Inferior parietal cortex (tissue), 1 donor: ENCODE data around the gene ADAMTS2.

Experiments
- DNase-seq: peaks from one replicate; pipeline ENCODE4 v3.0.0-alpha.2; 2016; ENCODE audit errors: extremely low spot score

The ADAMTS2 gene

DNA sequence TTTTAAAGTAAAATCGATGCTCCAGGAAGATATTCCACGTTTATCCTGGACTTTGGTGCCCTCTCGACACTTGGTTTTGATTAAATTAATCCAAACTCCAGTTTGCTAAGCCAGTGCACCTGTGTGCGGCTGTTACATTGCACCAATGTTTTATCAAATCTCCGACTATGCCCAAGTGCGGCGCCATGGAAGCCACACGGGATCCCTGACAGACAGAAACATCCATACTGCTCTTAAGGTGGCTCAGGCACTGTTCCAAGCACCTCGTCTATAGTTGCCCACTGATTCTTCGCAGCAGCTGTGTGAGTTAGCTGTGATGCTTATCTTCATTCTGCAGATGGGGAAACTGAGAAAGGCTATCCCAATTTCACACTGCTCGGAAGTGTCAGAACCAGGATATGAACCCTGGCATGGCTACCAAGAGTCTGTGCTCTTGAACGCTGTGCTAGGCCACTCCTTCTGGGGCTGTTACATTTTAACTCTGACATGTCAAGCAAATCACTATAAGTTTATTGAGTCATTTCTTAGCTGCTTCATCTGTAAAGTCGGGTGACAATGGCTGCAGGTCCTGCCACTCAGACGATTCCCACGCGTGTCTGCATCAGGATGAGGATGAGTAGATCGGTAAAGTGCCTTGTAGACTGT is 113.0 kb downstream of the ADAMTS2 start:
- no peak for DNase-seq

DNA sequence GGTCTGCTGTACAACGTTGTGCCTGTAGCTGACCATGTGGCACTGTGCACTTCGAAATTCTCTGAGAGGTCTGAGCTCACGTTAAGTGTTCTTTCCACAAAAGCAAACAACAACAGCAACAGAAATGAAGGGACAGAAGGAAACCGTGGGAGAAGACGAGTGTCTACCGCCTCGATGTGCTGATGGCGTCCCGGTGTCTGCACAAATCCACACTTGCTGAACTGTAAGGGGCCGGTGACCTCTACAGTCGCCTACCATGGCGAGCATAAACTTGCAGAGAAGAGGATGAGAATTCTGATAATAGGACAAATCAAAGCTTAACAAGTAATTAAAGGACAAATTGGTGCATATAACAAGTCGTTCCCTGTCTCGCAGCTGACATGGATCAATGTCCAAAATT is 114.0 kb downstream of the ADAMTS2 start:
- no peak for DNase-seq

- DNase-seq = no peak
Observed at GRCh38 chr5:179230061-179230461, 115.2 kb downstream of the ADAMTS2 start.

DNA sequence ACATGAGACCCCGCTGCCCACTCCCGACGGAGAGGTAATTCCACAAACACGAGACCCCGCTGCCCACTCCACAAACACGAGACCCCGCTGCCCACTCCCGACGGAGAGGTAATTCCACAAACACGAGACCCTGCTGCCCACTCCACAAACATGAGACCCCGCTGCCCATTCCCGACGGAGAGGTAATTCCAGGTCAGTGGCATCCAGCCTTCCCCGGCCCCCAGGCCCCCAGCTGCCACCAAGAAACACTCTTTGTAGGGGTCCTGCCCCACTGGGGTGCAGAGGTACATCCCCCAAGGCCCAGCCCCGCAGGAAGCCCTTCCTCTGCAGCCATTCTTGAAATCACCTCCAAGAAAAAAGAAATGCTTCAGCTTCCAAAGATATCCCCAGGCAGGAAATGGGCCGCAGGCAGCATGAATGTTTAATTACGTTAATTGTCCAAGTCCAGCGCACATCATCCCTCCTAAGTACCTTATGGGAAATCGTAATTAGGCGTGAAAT is 115.9 kb downstream of the ADAMTS2 start:
- DNase-seq = no peak

GRCh38 chr5:179228341-179229121 is 116.7 kb downstream of the ADAMTS2 start:
- DNase-seq = no peak

DNA sequence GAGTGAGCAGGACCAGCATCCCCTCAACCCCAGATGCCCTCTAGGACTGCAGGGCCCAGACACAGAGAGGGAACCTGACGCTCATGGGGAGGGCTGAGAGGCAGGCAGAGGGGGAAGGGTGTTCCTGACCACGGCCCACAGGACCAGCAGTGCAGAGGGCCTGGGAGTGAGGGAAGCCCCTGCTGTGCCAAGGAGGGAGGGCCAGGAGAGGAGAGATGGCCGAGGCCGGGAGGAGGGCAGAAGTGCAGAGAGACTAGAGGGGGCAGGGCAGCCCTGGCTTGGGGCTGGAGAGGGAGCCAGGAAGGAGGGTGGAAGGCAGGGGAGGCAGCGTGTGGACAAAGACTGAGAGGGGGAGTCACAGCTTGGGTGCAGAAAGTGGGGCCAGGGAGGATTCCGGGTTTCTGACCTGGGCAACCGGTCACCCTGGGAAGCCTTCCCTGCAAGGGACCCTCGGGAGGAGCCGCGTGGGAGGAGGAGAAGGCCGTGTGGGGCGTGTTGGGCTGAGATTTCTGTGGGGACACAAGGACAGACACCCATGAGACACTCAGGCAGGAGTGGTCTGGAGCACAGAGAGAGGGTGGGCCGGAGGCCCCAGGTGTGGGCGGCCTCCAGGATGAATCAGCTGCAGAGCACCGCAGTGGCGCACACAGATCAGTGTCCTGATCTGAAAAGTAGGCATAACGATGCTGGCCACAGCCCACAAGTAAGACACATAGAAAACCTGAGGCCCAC is 117.5 kb downstream of the ADAMTS2 start:
- no peak for DNase-seq

DNA sequence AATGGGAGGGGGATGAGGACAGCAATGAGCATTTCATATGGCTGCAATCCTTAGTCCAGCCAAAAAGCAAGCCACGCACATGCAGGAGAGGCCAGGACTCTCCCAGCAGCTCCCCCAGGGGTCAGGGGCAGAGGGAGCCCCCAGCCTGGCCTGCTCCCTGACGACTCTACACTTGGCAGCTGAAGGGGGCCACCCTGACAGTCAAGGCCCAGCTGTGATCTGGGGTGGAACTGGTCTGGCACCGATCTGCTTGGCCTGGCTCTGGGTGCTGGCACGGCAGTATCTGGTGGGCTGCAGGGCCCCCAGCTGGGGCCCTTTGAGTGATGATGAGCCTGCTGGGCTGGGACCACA is 118.1 kb downstream of the ADAMTS2 start:
- DNase-seq = no peak

DNA sequence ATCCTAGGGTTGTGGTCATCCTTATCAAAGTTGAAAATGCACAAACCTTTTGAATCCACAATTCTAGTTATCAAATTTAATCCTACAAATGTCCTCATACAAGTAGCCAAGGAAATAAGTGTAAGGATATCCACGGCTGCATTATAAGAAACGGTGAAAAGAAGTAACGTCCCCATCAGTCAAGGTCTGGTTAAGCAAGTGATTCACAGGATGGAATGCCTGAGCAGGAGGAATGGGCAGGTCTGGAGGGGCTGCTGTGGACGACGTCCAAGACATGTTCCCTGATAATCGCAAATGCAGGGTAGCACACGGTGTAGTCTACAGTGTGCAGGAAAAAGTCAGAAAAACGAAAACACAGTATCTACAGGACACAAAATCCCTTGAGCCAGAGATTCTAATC is 118.6 kb downstream of the ADAMTS2 start:
- DNase-seq = no peak

DNA sequence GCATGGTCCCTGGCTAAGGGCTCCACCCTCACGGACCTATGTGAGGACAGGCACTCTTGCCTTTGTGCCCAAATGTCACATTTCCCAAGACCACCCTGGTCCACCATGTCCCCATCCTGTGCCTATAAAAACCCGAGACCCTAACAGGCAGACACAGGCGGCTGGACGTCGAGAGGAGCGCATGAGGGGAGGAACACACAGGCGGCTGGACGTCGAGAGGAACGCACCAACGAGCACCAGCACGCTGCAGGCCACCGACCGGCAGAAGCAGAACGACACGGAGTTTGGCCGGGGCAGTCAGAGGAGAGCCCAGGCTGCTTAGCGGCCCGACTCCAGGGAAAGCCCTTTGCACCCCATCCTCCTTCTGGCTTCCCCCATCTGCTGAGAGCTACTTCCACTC is 119.9 kb downstream of the ADAMTS2 start:
- no peak for DNase-seq

- no peak for DNase-seq
Observed at GRCh38 chr5:179224741-179225140, 120.5 kb downstream of the ADAMTS2 start.

GRCh38 chr5:179223961-179224360 is 121.3 kb downstream of the ADAMTS2 start:
- no peak for DNase-seq

DNA sequence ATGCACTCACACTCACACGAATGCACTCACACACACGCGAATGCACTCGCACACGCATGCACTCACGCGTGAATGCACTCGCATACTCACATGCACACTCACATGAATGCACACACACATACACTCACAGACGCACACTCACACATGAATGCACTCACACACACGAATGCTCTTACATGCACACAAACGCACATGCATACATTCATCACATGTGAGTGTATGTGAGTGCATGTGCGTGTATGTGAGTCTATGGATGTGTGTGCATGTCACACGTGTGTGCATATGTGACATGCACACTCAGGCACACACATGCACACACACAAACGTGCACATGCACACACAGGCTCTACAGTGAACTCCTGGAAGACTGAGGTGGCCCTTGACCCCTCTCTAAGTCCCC is 121.7 kb downstream of the ADAMTS2 start:
- DNase-seq = no peak

DNA sequence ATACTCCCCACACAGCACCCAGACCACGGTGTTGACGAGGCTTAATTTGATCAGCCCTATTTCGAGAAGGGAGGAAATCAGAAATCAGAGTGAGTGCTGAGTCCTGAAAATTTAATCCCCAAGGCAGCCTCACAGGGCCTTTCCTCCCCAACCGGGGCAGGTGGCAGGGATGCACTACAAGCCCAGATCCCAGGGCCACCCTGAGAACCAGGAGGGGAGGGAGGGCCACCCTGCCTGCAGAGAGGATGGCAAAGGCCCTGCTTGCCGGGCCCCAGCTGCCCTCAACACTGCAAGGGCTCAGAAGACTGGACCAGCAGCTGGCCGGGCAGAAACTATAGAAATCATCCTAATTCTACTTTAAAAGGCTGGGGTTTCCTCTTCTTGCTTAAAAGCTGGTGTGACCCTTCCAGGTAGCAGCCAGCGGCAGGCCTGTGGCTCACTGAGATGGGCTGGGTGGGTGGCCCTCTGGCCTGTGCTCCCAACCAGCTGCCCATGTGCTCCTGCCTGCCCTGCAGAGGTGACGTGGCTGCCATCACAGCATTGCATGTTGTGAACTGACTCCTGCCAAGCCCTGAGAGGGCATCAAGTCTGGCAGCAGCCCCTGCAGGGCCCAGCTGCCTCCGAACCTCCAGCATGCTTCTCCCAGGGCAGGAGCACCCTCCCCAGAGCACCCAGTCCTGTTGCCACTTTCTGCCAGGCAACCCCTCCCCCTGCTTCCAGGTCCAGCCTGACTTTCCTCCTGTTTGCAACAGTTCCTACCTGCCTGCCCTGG is 122.8 kb downstream of the ADAMTS2 start:
- no peak for DNase-seq

DNA sequence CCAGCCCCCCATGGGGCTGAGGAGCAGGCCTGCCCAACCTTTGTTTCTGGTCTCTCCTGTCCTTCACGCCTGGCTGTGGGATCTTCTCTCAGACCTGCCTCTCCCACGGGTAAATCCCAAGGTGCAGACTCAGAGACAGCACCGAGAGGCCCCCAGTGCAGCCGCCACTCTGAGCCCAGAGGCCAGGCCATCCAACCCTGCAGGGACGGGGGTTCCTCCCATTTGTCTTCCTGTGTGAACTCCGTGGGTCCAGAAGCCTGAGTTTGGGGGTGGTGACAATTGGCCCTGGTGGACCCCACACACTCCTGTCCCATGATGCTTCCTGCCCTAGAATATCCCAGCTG is 123.4 kb downstream of the ADAMTS2 start:
- no peak for DNase-seq

DNA sequence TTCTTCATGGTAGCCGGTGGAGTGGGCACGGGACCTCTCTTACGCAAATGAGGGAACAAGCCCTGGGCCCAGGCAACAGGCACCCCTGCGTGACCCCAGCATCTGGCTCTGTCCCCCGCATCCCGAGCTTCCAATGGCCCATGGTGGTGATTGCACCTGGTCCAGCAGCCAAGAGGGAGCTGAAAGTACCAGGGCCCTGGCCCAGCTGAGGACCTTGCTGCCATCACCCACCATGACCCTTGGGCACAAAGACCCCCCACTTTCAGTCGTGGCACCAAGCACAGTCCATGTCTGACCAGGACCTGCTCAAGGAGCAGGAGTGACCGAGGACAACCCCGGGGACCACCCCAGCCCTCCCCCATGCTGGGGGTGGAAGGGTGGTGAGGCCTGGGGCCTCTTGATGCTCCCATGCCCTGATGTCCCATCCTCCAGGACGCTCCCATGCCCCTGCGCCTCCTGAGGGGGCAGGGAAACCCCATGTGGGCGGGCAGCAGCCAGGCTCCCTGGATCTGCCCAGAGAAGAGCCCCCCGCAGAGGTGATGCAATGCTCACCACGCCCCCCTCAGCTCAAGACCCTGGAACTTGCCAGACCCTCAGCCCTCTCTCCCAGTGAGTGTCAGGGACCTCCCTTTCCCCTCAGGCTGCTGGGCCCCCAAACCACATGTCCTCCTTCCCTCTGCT is 123.9 kb downstream of the ADAMTS2 start:
- no peak for DNase-seq

GRCh38 chr5:179220716-179221115 is 124.5 kb downstream of the ADAMTS2 start:
- no peak for DNase-seq

DNA sequence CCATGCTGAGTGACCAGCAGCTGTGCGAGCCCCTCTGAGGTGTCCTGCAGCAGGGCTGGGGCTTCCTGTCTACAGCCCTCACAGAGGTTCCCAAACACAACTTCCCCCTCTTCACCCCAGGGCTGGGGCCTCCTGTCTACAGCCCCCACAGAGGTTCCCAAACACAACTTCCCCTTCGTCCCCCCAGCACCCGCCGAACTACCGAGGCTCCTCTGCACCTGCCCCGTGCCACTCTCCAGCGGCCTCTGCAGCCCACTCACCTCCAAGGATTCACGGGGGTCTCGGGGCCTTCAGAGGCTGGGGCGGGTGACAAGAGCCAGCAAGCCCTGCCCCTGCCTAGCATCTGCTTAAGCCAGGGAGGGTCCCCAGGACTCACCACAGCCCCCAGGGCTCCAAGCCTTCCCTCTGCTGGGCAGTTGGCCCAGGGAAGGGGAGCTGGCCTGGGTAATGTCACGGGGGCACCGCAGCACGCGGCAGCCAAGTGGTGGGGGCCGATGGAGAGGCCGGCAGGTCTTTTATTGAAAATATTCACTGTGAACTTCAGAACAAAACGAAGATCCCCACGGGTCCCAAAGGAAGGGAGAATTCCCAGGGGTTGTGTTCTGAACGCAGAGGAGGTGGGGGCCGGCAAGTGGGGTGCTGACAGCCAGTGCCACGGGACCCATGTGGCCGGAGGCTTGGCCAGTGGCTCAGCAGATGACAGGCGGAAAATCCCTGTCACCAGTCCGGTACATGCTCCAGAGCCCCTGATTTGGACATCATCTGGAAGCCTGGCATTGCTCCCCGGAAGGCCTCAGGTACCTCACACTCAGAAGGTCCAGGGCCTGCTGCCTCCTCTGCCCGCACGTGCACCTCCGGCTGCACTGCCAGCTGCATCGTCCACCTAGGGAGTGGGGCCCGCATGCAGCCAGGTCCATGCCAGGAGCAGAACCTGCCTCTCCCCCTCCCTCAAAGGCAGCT is 125.3 kb downstream of the ADAMTS2 start:
- DNase-seq = no peak

- no peak for DNase-seq
Observed at GRCh38 chr5:179218943-179219330, 126.3 kb downstream of the ADAMTS2 start.

DNA sequence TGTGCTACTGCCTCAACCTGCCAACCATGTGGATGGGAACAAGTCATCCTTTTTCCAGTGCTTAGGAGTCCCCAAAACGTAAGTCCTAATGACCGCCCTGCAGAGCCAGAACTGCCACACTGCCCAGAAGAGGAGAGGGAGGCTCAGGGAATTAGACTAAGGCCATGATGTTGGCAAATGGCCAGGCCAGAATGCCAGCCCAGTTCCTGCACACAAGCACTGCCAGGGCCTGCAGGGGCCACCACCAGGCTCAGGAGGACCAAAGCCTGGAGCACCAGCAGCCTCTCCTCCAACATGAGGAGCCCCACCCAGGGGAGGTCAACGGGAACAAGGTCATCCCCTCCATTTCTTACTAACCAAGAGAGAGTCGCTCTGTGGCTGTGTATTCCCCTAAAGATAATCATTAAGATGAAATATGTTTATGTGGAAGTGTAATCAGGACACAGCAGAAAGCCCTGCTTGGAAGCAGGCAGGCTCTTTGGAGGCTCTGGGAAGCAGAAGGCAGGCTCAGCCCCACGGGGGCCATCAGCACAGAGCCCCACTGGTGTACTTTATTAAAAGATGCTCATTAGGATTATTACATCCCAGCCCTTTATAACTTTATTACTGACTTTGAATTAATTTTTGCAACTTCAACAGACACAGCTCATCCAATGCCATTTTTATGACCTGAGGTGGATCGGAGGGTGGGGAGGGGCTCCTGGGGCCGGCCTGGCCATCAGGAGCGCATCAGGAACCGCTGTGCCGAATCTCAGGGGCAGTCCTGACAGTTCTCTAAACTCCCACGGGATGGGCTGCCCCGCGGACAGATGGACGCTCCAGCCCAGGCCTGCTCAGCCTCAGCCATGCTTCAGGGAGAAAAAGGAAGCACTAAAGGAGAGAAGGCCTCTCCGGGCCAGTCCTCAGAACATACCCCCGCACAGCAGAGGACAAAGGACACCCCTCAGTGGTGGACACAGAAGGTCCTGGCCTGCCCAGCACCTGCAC is 127.0 kb downstream of the ADAMTS2 start:
- no peak for DNase-seq
